Measurements from ENCODE around the gene GRM1.

Gene GRM1

GRCh38 chr6:146161664-146162063, 132.8 kb downstream of the GRM1 start:
- Histone ChIP-seq H3F3A (ENCODE audit: low read depth) (no peaks in the 10 kb centered on the region), H4K20me1 (ENCODE audit: insufficient read depth, low read length, poor library complexity, severe bottlenecking) (no peaks in the 10 kb centered on the region), H3K4me3 (ENCODE audit: low read length, poor library complexity, severe bottlenecking) (no peak overlapping the region), H3K9me3 (ENCODE audit: insufficient read depth, low read depth, low read length) (no peaks in the 10 kb centered on the region), H2AFZ (ENCODE audit: low read length) (no peak overlapping the region), H3K79me2 (ENCODE audit: insufficient read depth, low read length) (no peaks in the 10 kb centered on the region), H3K27me3 (ENCODE audit: insufficient read depth, low read length, poor library complexity, severe bottlenecking) (no peaks in the 10 kb centered on the region), H3K4me1 (ENCODE audit: insufficient read depth, low read length, poor library complexity, severe bottlenecking) (no peaks in the 10 kb centered on the region), H3K9ac (ENCODE audit: low read depth, low read length, poor library complexity, severe bottlenecking) (no peak overlapping the region), H3K9me2 (replicated peaks; ENCODE audit: low read depth, low read length) (no peaks in the 10 kb centered on the region), H3K4me2 (ENCODE audit: low read depth, low read length, poor library complexity, severe bottlenecking) (no peak overlapping the region), H3K36me3 (ENCODE audit: insufficient read depth, low read length) (no peaks in the 10 kb centered on the region)
- TF ChIP-seq EZH2phosphoT487 (IDR thresholded peaks at IDR 0.05; ENCODE audit: borderline replicate concordance) (no peak), CTCF (conservative IDR thresholded peaks at IDR 0.05; ENCODE audit: low read length) (no peak)

GRCh38 chr6:146169872-146170271, 141.0 kb downstream of the GRM1 start:
- Histone ChIP-seq H3K4me2 (ENCODE audit: low read depth, low read length, poor library complexity, severe bottlenecking) (no peak overlapping the region), H3K27me3 (ENCODE audit: insufficient read depth, low read length, poor library complexity, severe bottlenecking) (peaks cover 6% of the 10 kb centered on the region), H3K4me3 (ENCODE audit: low read length, poor library complexity, severe bottlenecking) (no peak overlapping the region), H4K20me1 (ENCODE audit: insufficient read depth, low read length, poor library complexity, severe bottlenecking) (no peaks in the 10 kb centered on the region), H3F3A (ENCODE audit: low read depth) (no peaks in the 10 kb centered on the region), H3K9me3 (ENCODE audit: insufficient read depth, low read depth, low read length) (0 out of 2 replicates have a peak, but pooled peaks cover 8% of the 10 kb centered on the region), H3K9ac (ENCODE audit: low read depth, low read length, poor library complexity, severe bottlenecking) (no peak overlapping the region), H3K79me2 (ENCODE audit: insufficient read depth, low read length) (no peaks in the 10 kb centered on the region), H3K36me3 (ENCODE audit: insufficient read depth, low read length) (no peaks in the 10 kb centered on the region), H3K4me1 (ENCODE audit: insufficient read depth, low read length, poor library complexity, severe bottlenecking) (no peaks in the 10 kb centered on the region), H2AFZ (ENCODE audit: low read length) (no peak overlapping the region), H3K9me2 (replicated peaks; ENCODE audit: low read depth, low read length) (no peaks in the 10 kb centered on the region)
- no peak for TF ChIP-seq CTCF (conservative IDR thresholded peaks at IDR 0.05; ENCODE audit: low read length)
- TF ChIP-seq EZH2phosphoT487 (IDR thresholded peaks at IDR 0.05; ENCODE audit: borderline replicate concordance) = no peak

- H3K4me2 ChIP-seq (ENCODE audit: low read depth, low read length, poor library complexity, severe bottlenecking) = no peak overlapping the region
- no peak overlapping the region for H3K9ac ChIP-seq (ENCODE audit: low read depth, low read length, poor library complexity, severe bottlenecking)
- no peaks in the 10 kb centered on the region for H3F3A ChIP-seq (ENCODE audit: low read depth)
- H2AFZ ChIP-seq (ENCODE audit: low read length) = no peak overlapping the region
- no peaks in the 10 kb centered on the region for H3K79me2 ChIP-seq (ENCODE audit: insufficient read depth, low read length)
- no peak overlapping the region for H3K4me3 ChIP-seq (ENCODE audit: low read length, poor library complexity, severe bottlenecking)
- no peak for TF ChIP-seq EZH2phosphoT487 (IDR thresholded peaks at IDR 0.05; ENCODE audit: borderline replicate concordance)
- no peak for TF ChIP-seq CTCF (conservative IDR thresholded peaks at IDR 0.05; ENCODE audit: low read length)
- H3K27me3 ChIP-seq (ENCODE audit: insufficient read depth, low read length, poor library complexity, severe bottlenecking) = no peaks in the 10 kb centered on the region
- no peaks in the 10 kb centered on the region for H4K20me1 ChIP-seq (ENCODE audit: insufficient read depth, low read length, poor library complexity, severe bottlenecking)
- no peaks in the 10 kb centered on the region for H3K9me2 ChIP-seq (replicated peaks; ENCODE audit: low read depth, low read length)
- no peaks in the 10 kb centered on the region for H3K36me3 ChIP-seq (ENCODE audit: insufficient read depth, low read length)
- no peaks in the 10 kb centered on the region for H3K9me3 ChIP-seq (ENCODE audit: insufficient read depth, low read depth, low read length)
- no peaks in the 10 kb centered on the region for H3K4me1 ChIP-seq (ENCODE audit: insufficient read depth, low read length, poor library complexity, severe bottlenecking)
Measured at GRCh38 chr6:146177785-146178184, 148.9 kb downstream of the GRM1 start.

Data from Loucy (cell line).